Stimulated activated CD4-positive, alpha-beta T cell treated with anti-CD3 and anti-CD28 coated beads, Interleukin-1b, Interleukin-23, amount 100 ng/mL, for 24 hours (primary cell): ENCODE results near the gene FRYL.
"Not testable (repeated sequence)": the region's sequence is repeated elsewhere in the genome, so short reads cannot be mapped to it uniquely, and the experiment has no call there.

Source experiments
- DNase-seq, 4 experiments: peaks; one replicate each; pipeline ENCODE4 v3.0.0-alpha.2; 2020; ENCODE audit warnings: low read depth in 4 of 4, low spot score in 1 of 4

FRYL gene

GRCh38 chr4:48779998-48780864, at the start of gene FRYL:
FRYL (minus strand) TSS chr4:48780279; CDS start chr4:48634410, 145,869 bp downstream.
- DNase-seq, result peak; percentile 91 to 98 (median 94)

GRCh38 chr4:48827622-48828021, 47.5 kb upstream of the FRYL start:
- no peak for DNase-seq

- not testable (repeated sequence) for DNase-seq
These were observed 41.4 kb upstream of the FRYL start for GRCh38 chr4:48821431-48821830.

GRCh38 chr4:48816971-48817370, 36.9 kb upstream of the FRYL start:
- DNase-seq, result no peak

- not testable (repeated sequence) for DNase-seq
These were observed 36.2 kb upstream of the FRYL start for GRCh38 chr4:48816297-48816696.

GRCh38 chr4:48815483-48815882, 35.4 kb upstream of the FRYL start:
- DNase-seq, result no peak

GRCh38 chr4:48813964-48814363, 33.9 kb upstream of the FRYL start:
- DNase-seq, result no peak

- DNase-seq, result no peak
These were observed 32.8 kb upstream of the FRYL start for GRCh38 chr4:48812866-48813265.

- DNase-seq, result no peak
These were observed 24.7 kb upstream of the FRYL start for GRCh38 chr4:48804584-48805301.

GRCh38 chr4:48801016-48801715, 21.1 kb upstream of the FRYL start:
- DNase-seq, result no peak

GRCh38 chr4:48800155-48800554, 20.1 kb upstream of the FRYL start:
- DNase-seq, result not testable (repeated sequence)

- DNase-seq, result no peak
These were observed 19.1 kb upstream of the FRYL start for GRCh38 chr4:48799157-48799556.

GRCh38 chr4:48798117-48798516, 18.0 kb upstream of the FRYL start:
- DNase-seq, result no peak

GRCh38 chr4:48796927-48797679, 17.0 kb upstream of the FRYL start:
- DNase-seq, result no peak

GRCh38 chr4:48796191-48796926, 16.3 kb upstream of the FRYL start:
- DNase-seq, result no peak

- DNase-seq, result no peak
These were observed 15.0 kb upstream of the FRYL start for GRCh38 chr4:48795108-48795507.

- DNase-seq, result no peak
These were observed 12.4 kb upstream of the FRYL start for GRCh38 chr4:48792348-48793006.

GRCh38 chr4:48791313-48791712, 11.2 kb upstream of the FRYL start:
- no peak for DNase-seq

- no peak for DNase-seq
These were observed 10.5 kb upstream of the FRYL start for GRCh38 chr4:48790561-48790960.

- DNase-seq, result no peak
These were observed 7.0 kb upstream of the FRYL start for GRCh38 chr4:48787056-48787455.
